ENCODE measurements around the gene PRR15L. TPM values are rescaled to one million over a fixed set of nuclear protein-coding genes. Genes with fewer than 3 reads are reported as not detected.

Gene PRR15L, protein sequence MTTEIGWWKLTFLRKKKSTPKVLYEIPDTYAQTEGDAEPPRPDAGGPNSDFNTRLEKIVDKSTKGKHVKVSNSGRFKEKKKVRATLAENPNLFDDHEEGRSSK
- 100 to 1,000 TPM in 1 of 3 donors, 10 to 100 TPM in 1, not detected in 1; 38.7 to 105 TPM for total RNA-seq

DNA sequence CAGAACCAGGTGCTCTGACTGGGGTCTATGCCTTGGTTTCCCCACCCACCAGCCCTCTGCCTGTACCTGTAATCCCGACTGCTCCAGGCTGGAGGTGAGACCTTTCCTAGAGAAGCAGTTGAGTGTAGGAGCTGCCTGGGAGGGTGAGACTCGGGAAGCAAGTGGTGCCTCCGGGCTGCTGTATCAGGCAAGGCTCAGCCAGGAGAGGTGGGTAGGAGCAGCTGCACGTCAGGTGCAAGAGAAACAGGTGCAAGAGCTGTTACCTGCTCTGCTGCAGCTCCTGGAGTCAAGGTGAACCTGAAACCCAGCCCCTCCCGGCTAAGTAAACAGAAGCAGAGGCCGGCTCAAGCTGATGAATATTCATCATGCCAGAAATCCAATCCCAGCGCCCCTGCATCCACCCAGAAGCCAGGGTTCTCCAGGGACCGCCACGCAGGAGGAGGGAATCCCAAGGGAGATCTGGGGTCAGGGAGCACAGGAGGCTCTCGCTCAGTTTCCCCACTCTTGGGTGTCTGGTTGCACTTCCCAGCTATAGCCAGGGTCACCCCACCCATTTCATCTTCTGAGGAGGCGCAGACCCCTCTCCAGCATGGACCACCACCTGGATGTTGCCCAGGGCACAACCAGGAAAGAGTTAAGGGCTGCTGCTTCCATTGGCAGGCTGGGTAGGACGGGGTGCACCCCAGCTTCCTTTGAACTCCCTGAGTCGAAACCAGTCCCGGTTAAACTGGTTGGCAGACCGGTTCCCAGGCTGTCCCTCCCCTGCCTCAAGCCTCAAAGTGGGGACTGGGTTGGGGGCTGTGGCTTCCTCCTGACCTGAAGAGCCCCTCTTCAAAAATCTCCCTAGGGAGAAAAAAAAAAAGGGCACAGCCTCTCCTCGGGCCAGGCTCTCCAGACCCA is at the start of gene PRR15L:
Gene PRR15L (minus strand): TSS at position 293 of the 900 bp plus-strand sequence. CDS start 4,649 bp downstream, outside the sequence.
- Histone ChIP-seq H3K36me3 (no peaks in the 10 kb centered on the region), H3K4me3 (peak within 1 kb of the TSS in 2 of 3 donors; percentile 60 to 64), H3K9me3 (no peaks in the 10 kb centered on the region), H3K27me3 (no peaks in the 10 kb centered on the region), H3K27ac (peak within 1 kb of the TSS; percentile 81 to 95), H3K4me1 (peaks cover 0 to 17% of the 10 kb centered on the region in 2 donors)
- DNase-seq (ENCODE audit: low spot score in 2 of 2), result peak; percentile 71 to 80
- TF ChIP-seq POLR2A (IDR thresholded peaks at IDR 0.05), result peak; percentile 25
- TF ChIP-seq, protein P1, sequence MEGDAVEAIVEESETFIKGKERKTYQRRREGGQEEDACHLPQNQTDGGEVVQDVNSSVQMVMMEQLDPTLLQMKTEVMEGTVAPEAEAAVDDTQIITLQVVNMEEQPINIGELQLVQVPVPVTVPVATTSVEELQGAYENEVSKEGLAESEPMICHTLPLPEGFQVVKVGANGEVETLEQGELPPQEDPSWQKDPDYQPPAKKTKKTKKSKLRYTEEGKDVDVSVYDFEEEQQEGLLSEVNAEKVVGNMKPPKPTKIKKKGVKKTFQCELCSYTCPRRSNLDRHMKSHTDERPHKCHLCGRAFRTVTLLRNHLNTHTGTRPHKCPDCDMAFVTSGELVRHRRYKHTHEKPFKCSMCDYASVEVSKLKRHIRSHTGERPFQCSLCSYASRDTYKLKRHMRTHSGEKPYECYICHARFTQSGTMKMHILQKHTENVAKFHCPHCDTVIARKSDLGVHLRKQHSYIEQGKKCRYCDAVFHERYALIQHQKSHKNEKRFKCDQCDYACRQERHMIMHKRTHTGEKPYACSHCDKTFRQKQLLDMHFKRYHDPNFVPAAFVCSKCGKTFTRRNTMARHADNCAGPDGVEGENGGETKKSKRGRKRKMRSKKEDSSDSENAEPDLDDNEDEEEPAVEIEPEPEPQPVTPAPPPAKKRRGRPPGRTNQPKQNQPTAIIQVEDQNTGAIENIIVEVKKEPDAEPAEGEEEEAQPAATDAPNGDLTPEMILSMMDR (IDR thresholded peaks at IDR 0.05), result no peak
- intact Hi-C loops (cut with DNase I; ENCODE audit: low total_unique reads), result no loop called here

DNA sequence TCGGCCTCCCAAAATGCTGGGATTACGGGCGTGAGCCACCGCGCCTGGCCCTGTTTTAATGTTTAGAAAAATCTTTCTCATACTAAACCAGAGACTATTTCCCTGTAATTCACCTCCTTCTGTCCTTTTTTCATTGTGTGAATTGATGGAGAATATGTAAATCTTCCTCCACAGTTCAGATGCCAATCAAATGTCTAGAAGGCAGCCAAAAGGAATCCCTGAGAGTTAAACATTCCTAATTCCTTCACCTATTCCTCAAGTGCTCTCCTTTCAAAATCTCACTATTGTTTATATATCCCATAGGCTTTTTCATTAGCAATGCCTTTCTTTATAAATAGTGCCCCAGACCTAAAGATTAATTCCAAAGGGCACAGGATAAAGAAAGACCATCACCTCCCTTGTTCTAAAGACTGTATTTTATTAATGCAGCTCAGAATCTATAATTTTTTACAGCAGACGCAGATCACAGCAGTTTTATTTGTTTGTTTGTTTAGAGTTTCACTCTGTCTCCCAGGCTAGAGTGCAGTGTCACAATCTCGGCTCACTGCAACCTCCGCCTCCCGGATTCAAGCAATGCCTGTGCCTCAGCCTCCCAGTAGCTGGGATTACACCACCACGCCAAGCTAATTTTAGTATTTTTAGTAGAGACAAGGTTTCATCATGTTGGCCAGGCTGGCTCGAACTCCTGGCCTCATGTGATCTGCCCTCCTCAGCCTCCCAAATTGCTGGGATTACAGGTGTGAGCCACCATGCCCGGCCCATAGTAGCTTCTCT is 49.4 kb upstream of the PRR15L start:
- no peak overlapping the region for H3K27ac ChIP-seq
- no peak overlapping the region for H3K4me3 ChIP-seq
- no peak for TF ChIP-seq POLR2AphosphoS5 (IDR thresholded peaks at IDR 0.05)
- no peak for TF ChIP-seq POLR2A (IDR thresholded peaks at IDR 0.05)
- TF ChIP-seq, protein P1 (IDR thresholded peaks at IDR 0.05), result no peak
- H3K36me3 ChIP-seq, result no peaks in the 10 kb centered on the region
- DNase-seq (ENCODE audit: low spot score in 2 of 2), result no peak
- H3K4me1 ChIP-seq, result peaks cover 0 to 7% of the 10 kb centered on the region in 2 donors
- intact Hi-C loops (cut with DNase I; ENCODE audit: low total_unique reads), result no loop called here
- H3K27me3 ChIP-seq, result no peaks in the 10 kb centered on the region
- no peaks in the 10 kb centered on the region for H3K9me3 ChIP-seq

DNA sequence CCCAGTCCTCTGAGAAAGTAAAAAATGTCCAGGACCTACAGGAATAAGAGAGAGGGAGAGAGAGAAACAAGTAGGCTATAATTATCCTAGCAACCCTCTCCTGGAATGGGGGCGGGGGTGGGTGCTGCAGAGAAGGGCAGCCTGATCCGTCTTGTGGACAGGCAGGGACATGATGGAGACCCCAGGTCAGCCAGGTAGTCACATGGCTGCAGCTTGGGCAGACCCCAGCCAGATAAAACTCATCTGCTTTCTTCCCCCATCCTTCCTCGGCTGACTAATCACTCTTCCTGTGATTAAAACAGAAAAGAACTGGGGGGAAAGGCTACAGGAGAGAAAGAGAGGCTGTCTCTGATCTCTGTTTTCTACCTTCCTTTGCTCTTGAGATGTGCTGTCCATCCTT is 47.3 kb upstream of the PRR15L start:
- no peak for DNase-seq (ENCODE audit: low spot score in 2 of 2)
- TF ChIP-seq POLR2A (IDR thresholded peaks at IDR 0.05) (no peak), POLR2AphosphoS5 (IDR thresholded peaks at IDR 0.05) (no peak)
- TF ChIP-seq, protein P1 (IDR thresholded peaks at IDR 0.05), result no peak
- Histone ChIP-seq H3K4me3 (no peak overlapping the region), H3K27ac (no peak overlapping the region), H3K27me3 (no peaks in the 10 kb centered on the region), H3K9me3 (no peaks in the 10 kb centered on the region), H3K4me1 (no peaks in the 10 kb centered on the region), H3K36me3 (no peaks in the 10 kb centered on the region)
- intact Hi-C loops (cut with DNase I; ENCODE audit: low total_unique reads), result no loop called here

DNA sequence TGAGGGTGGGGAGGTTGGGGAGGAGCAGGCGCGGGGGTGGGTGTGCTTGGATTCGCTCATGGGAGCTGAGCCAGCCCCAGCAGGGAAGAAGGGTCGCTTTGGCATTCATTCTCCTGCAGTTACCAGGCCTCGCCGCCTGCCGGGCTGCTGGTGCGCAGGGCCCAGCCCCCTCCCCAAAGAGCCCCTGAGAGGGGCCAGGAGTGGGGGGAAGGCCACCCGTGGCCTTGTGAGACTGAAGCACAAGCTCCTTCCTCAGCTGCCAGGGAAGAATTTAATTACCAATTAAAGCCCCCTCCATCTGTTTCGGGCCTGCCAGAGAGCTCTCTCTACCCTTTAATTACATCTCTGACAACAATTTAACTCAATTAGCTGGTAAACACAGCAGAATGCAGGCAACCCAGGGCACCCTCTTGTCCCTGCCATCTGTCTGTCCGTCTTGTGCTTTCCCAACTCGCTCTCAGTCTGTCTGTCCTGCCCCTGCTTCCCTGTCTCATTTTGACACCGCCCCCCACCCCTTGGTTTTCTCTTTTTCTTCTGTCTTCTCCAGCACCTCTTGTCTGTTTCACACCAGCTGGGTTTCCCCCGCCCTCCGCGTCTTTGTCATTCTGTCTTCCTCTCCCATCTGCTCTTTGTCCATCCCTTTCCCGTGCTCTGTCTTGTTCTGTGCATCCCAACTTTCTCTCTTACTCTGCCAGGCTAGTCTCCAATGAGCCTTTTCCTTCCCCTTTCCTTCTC is 45.9 kb upstream of the PRR15L start:
- intact Hi-C loops (cut with DNase I; ENCODE audit: low total_unique reads), result no loop called here
- TF ChIP-seq, protein P1 (IDR thresholded peaks at IDR 0.05), result no peak
- TF ChIP-seq POLR2A (IDR thresholded peaks at IDR 0.05) (no peak), POLR2AphosphoS5 (IDR thresholded peaks at IDR 0.05) (no peak)
- DNase-seq (ENCODE audit: low spot score in 2 of 2), result no peak
- no peak overlapping the region for H3K4me3 ChIP-seq
- H3K27ac ChIP-seq, result peak overlapping the region in 1 of 2 donors; percentile 92
- H3K27me3 ChIP-seq, result no peaks in the 10 kb centered on the region
- H3K4me1 ChIP-seq, result no peaks in the 10 kb centered on the region
- no peaks in the 10 kb centered on the region for H3K9me3 ChIP-seq
- no peaks in the 10 kb centered on the region for H3K36me3 ChIP-seq

All from breast epithelium (tissue), 4 donors.